ENCODE results near the gene MROH7.

The MROH7 gene

GRCh38 chr1:54665852-54666251 is 24.3 kb downstream of the MROH7 start:
- no peak for DNase-seq (ENCODE audit: low read depth, low spot score)
- H3K4me3 ChIP-seq (ENCODE audit: low read depth, low read length) = no peak overlapping the region
- ChIA-PET POLR2A (no interaction called here), CTCF (no interaction called here)
- no peak for TF ChIP-seq CTCF (IDR thresholded peaks at IDR 0.05; ENCODE audit: insufficient read depth, low read length, missing control alignments)

- no peak for DNase-seq (ENCODE audit: low read depth, low spot score)
- CTCF ChIA-PET = no interaction called here
- POLR2A ChIA-PET = no interaction called here
- TF ChIP-seq CTCF (IDR thresholded peaks at IDR 0.05; ENCODE audit: insufficient read depth, low read length, missing control alignments) = no peak
- H3K4me3 ChIP-seq (ENCODE audit: low read depth, low read length) = no peak overlapping the region
These were observed 24.7 kb downstream of the MROH7 start for GRCh38 chr1:54666333-54666732.

GRCh38 chr1:54667797-54668196 is 26.2 kb downstream of the MROH7 start:
- no peak for TF ChIP-seq CTCF (IDR thresholded peaks at IDR 0.05; ENCODE audit: insufficient read depth, low read length, missing control alignments)
- H3K4me3 ChIP-seq (ENCODE audit: low read depth, low read length) = no peak overlapping the region
- ChIA-PET CTCF (interaction anchor here (0.9 to 1.7 kb wide), 3 partner anchors 9 to 179 kb away, joined by 3 to 4 read pairs (median 3); no protein-coding TSS in a partner anchor), POLR2A (no interaction called here)
- DNase-seq (ENCODE audit: low read depth, low spot score) = no peak

- TF ChIP-seq CTCF (IDR thresholded peaks at IDR 0.05; ENCODE audit: insufficient read depth, low read length, missing control alignments) = no peak
- POLR2A ChIA-PET = no interaction called here
These were observed 27.0 kb downstream of the MROH7 start for GRCh38 chr1:54668567-54668966.

GRCh38 chr1:54671985-54672608 is 30.5 kb downstream of the MROH7 start:
- DNase-seq (ENCODE audit: low read depth, low spot score) = no peak
- ChIA-PET POLR2A (no interaction called here), CTCF (interaction anchor here (0.6 to 2.9 kb wide), 17 partner anchors 8 to 750 kb away, joined by 3 to 12 read pairs (median 3); partner anchors contain the start of gene TTC22)
- peak; percentile 84 for TF ChIP-seq CTCF (IDR thresholded peaks at IDR 0.05; ENCODE audit: insufficient read depth, low read length, missing control alignments)
- H3K4me3 ChIP-seq (ENCODE audit: low read depth, low read length) = no peak overlapping the region

More at GRCh38 chr1:54668567-54668966, 27.0 kb downstream of the MROH7 start:
- CTCF ChIA-PET = interaction anchor here (0.7 to 1.7 kb wide), 4 partner anchors 10 to 328 kb away, joined by 3 to 4 read pairs (median 3); no protein-coding TSS in a partner anchor
- DNase-seq (ENCODE audit: low read depth, low spot score) = no peak
- no peak overlapping the region for H3K4me3 ChIP-seq (ENCODE audit: low read depth, low read length)

GRCh38 chr1:54678776-54679643 is 37.4 kb downstream of the MROH7 start:
- ChIA-PET POLR2A (no interaction called here), CTCF (interaction anchor here (1.2 to 1.5 kb wide), 4 partner anchors 8 to 343 kb away, joined by 3 read pairs; no protein-coding TSS in a partner anchor)
- no peak for DNase-seq (ENCODE audit: low read depth, low spot score)
- TF ChIP-seq CTCF (IDR thresholded peaks at IDR 0.05; ENCODE audit: insufficient read depth, low read length, missing control alignments) = no peak
- no peak overlapping the region for H3K4me3 ChIP-seq (ENCODE audit: low read depth, low read length)
